ENCODE results near the gene HADHA. TPM values are rescaled to one million over a fixed set of nuclear protein-coding genes. Genes with fewer than 3 reads are reported as not detected.
A peak's percentile ranks its signal among the peaks of the same experiment; 100 is the strongest.

Gene HADHA
- total RNA-seq, 5 donors from 2014 or later (not counting 1 experiment from before 2014, with no cell fraction given): 76.1 to 95.8 (median 91.9) TPM

GRCh38 chr2:26185954-26186770 lies 58.3 kb downstream of the HADHA start:
- peaks cover 4 to 22% of the 10 kb centered on the region in 2 experiments for H3K4me1 ChIP-seq (ENCODE audit: control insufficient read depth in 1 of 2, extremely low read depth in 1 of 2, insufficient read depth in 2 of 2, low read length in 2 of 2)
- no peak overlapping the region for H3K4me3 ChIP-seq (ENCODE audit: control insufficient read depth in 1 of 2, extremely low read depth in 1 of 2, low read length in 1 of 2)
- H3K4me1 Mint-ChIP-seq: peaks cover 14 to 23% (median 16%) of the 10 kb centered on the region in 3 donors
- H3K27ac Mint-ChIP-seq: peak overlapping the region; percentile 25 to 72
- 94% methylated on average over 5 of the region's 16 CpGs for WGBS (ENCODE audit: insufficient coverage)
- peaks cover 2 to 3% of the 10 kb centered on the region in 2 donors for H3K27me3 Mint-ChIP-seq
- H3K9me3 Mint-ChIP-seq: no peaks in the 10 kb centered on the region
- no peaks in the 10 kb centered on the region for H3K9me3 ChIP-seq
- H3K27me3 ChIP-seq (replicated peaks in 1 of 2; ENCODE audit: control insufficient read depth in 2 of 2, extremely low read depth in 1 of 2, insufficient read depth in 2 of 2, low read length in 1 of 2): peaks cover 0 to 13% of the 10 kb centered on the region in 2 experiments
- ATAC-seq (replicated peaks in 1 of 4): no peak
- CTCF ChIA-PET: interaction anchor here (0.5 to 2.4 kb wide), 2 partner anchors 62 to 194 kb away, joined by 5 to 13 read pairs; no protein-coding TSS in a partner anchor
- peaks cover 4% of the 10 kb centered on the region for H3K36me3 Mint-ChIP-seq
- POLR2A ChIA-PET: no interaction called here
- DNase-seq: no peak
- H3K4me3 Mint-ChIP-seq: peak overlapping the region; percentile 75 to 80 (median 79)
- peaks cover 0 to 11% of the 10 kb centered on the region in 2 donors for H3K36me3 ChIP-seq (ENCODE audit: control insufficient read depth in 2 of 2, extremely low read depth in 1 of 2, insufficient read depth in 1 of 2, low read length in 1 of 2)
- no peak overlapping the region for H3K27ac ChIP-seq (ENCODE audit: low read length)

DNA sequence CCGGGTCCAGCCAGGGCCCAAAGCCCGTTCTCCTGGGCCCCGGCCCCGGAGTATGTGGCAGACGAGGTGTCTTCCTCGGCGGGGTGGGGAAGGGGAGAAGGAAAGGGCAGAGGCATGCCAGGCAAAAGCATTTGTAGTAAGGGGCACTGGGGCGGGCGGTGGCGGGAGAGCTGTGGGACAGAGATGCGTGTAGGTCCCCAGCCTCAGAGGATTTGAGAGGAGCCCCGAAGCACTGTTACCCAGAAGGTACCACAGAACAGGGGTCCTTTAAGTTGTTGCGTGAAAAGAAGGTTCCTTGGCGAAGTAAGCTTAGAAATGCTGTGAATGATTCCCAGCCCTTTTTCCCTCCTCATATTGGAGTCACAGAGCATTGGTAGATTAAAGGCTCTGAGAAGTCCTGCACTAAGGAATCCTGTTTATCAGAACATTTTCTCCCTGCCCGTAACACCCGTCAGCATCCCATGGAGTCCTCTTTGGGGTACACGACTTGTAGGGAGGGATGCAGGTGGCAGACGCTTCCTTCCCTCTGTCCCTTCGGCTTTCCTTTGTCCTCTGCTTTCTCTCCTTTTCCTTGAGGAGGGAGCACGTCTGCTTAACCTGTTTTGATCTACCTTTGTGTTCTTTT lies 59.0 kb downstream of the HADHA start:
- Histone ChIP-seq H3K4me1 (ENCODE audit: control insufficient read depth in 1 of 2, extremely low read depth in 1 of 2, insufficient read depth in 2 of 2, low read length in 2 of 2) (peaks cover 4 to 22% of the 10 kb centered on the region in 2 experiments), H3K27ac (ENCODE audit: low read length) (no peak overlapping the region), H3K36me3 (ENCODE audit: control insufficient read depth in 2 of 2, extremely low read depth in 1 of 2, insufficient read depth in 1 of 2, low read length in 1 of 2) (peaks cover 0 to 5% of the 10 kb centered on the region in 2 donors), H3K9me3 (no peaks in the 10 kb centered on the region), H3K27me3 (replicated peaks in 1 of 2; ENCODE audit: control insufficient read depth in 2 of 2, extremely low read depth in 1 of 2, insufficient read depth in 2 of 2, low read length in 1 of 2) (peaks cover 0 to 19% of the 10 kb centered on the region in 2 experiments), H3K4me3 (ENCODE audit: control insufficient read depth in 1 of 2, extremely low read depth in 1 of 2, low read length in 1 of 2) (peak overlapping the region; percentile 53 to 62)
- Mint-ChIP-seq H3K4me3 (peak overlapping the region; percentile 75 to 80 (median 79)), H3K27ac (peak overlapping the region; percentile 61 to 72), H3K36me3 (no peaks in the 10 kb centered on the region), H3K27me3 (peaks cover 5 to 9% of the 10 kb centered on the region in 2 donors), H3K9me3 (no peaks in the 10 kb centered on the region), H3K4me1 (peaks cover 14 to 23% (median 16%) of the 10 kb centered on the region in 3 donors)
- DNase-seq (no peak), ATAC-seq (replicated peaks in 1 of 4) (no peak)
- WGBS (ENCODE audit: insufficient coverage): 39% methylated on average over 12 of the region's 20 CpGs
- ChIA-PET CTCF (interaction anchor here (0.5 to 2.4 kb wide), 6 partner anchors 61 to 307 kb away, joined by 4 to 13 read pairs (median 6); partner anchors contain the start of genes ASXL2 (in 1 of the 2) and RAB10 (in 1 of the 2)), POLR2A (interaction anchor here (0.5 kb wide), 2 partner anchors 66 to 355 kb away, joined by 4 to 13 read pairs; no protein-coding TSS in a partner anchor)

DNA sequence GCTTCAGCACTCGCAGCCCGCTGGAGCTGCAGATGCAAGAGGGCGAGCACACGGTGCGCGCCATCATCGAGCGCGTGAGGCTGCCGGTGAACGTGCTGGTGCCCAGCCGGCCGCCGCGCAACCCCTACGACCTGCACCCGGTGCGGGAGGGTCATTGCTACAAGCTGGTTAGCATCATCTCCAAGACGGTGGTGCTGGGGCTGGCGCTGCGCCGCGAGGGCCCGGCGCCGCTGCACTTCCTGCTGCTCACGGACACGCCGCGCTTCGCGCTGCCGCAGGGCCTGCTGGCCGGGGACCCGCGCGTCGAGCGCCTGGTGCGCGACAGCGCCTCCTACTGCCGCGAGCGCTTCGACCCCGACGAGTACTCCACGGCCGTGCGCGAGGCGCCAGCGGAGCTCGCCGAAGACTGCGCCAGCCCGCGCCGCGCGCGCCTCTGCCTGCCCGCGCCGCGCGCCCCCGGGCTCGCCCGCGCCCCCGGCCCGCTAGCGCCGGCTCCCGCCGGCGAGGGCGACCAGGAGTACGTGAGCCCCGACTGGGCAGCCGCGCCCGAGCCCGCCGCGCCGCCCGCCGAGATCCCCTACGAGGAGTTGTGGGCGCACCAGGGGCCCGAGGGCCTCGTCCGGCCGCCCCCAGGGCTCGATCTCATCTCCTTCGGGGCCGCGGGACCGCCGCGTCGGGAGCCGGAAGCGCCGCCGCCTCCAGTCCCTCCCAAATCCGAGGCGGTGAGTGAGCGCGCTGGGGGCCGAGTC lies 59.7 kb downstream of the HADHA start:
- H3K4me1 ChIP-seq (ENCODE audit: control insufficient read depth in 1 of 2, extremely low read depth in 1 of 2, insufficient read depth in 2 of 2, low read length in 2 of 2): peaks cover 4 to 22% of the 10 kb centered on the region in 2 experiments
- ATAC-seq (replicated peaks in 1 of 4) (peak; percentile 96 to 99 (median 98)), DNase-seq (peak; percentile 73 to 95 (median 85))
- peaks cover 10 to 14% of the 10 kb centered on the region in 2 donors for H3K27me3 Mint-ChIP-seq
- H3K27ac Mint-ChIP-seq: no peak overlapping the region
- POLR2A ChIA-PET: interaction anchor here (0.5 kb wide), 2 partner anchors 66 to 354 kb away, joined by 4 to 13 read pairs; no protein-coding TSS in a partner anchor
- H3K9me3 Mint-ChIP-seq: no peaks in the 10 kb centered on the region
- H3K27ac ChIP-seq (ENCODE audit: low read length): no peak overlapping the region
- WGBS (ENCODE audit: insufficient coverage): 3% methylated on average over 114 of the region's 114 CpGs
- H3K4me1 Mint-ChIP-seq: peaks cover 19 to 28% (median 19%) of the 10 kb centered on the region in 3 donors
- CTCF ChIA-PET: interaction anchor here (0.5 to 2.4 kb wide), 6 partner anchors 18 to 306 kb away, joined by 4 to 13 read pairs (median 6); partner anchors contain the start of genes ASXL2 (in 1 of the 2) and RAB10 (in 1 of the 2)
- peaks cover 0 to 5% of the 10 kb centered on the region in 2 donors for H3K36me3 ChIP-seq (ENCODE audit: control insufficient read depth in 2 of 2, extremely low read depth in 1 of 2, insufficient read depth in 1 of 2, low read length in 1 of 2)
- H3K27me3 ChIP-seq (replicated peaks in 1 of 2; ENCODE audit: control insufficient read depth in 2 of 2, extremely low read depth in 1 of 2, insufficient read depth in 2 of 2, low read length in 1 of 2): peaks cover 0 to 26% of the 10 kb centered on the region in 2 experiments
- H3K9me3 ChIP-seq: no peaks in the 10 kb centered on the region
- peak overlapping the region; percentile 75 to 80 (median 79) for H3K4me3 Mint-ChIP-seq
- peak overlapping the region; percentile 62 to 66 for H3K4me3 ChIP-seq (ENCODE audit: control insufficient read depth in 1 of 2, extremely low read depth in 1 of 2, low read length in 1 of 2)
- H3K36me3 Mint-ChIP-seq: no peaks in the 10 kb centered on the region

- Histone ChIP-seq H3K9me3 (no peaks in the 10 kb centered on the region), H3K4me1 (ENCODE audit: control insufficient read depth in 1 of 2, extremely low read depth in 1 of 2, insufficient read depth in 2 of 2, low read length in 2 of 2) (peaks cover 4 to 28% of the 10 kb centered on the region in 2 experiments), H3K4me3 (ENCODE audit: control insufficient read depth in 1 of 2, extremely low read depth in 1 of 2, low read length in 1 of 2) (peak overlapping the region; percentile 61 to 66), H3K27ac (ENCODE audit: low read length) (no peak overlapping the region), H3K36me3 (ENCODE audit: control insufficient read depth in 2 of 2, extremely low read depth in 1 of 2, insufficient read depth in 1 of 2, low read length in 1 of 2) (peaks cover 0 to 5% of the 10 kb centered on the region in 2 donors), H3K27me3 (replicated peaks in 1 of 2; ENCODE audit: control insufficient read depth in 2 of 2, extremely low read depth in 1 of 2, insufficient read depth in 2 of 2, low read length in 1 of 2) (peaks cover 0 to 32% of the 10 kb centered on the region in 2 experiments)
- Mint-ChIP-seq H3K4me3 (peak overlapping the region; percentile 72 to 75 (median 75)), H3K27me3 (peaks cover 14 to 18% of the 10 kb centered on the region in 2 donors), H3K36me3 (no peaks in the 10 kb centered on the region), H3K27ac (peak overlapping the region; percentile 54 to 79), H3K9me3 (no peaks in the 10 kb centered on the region), H3K4me1 (peaks cover 21 to 33% (median 22%) of the 10 kb centered on the region in 3 donors)
- POLR2A ChIA-PET: no interaction called here
- ATAC-seq (replicated peaks in 1 of 4): no peak
- DNase-seq: no peak
- CTCF ChIA-PET: interaction anchor here (0.5 to 2.4 kb wide), 7 partner anchors 18 to 306 kb away, joined by 3 to 13 read pairs (median 6); partner anchors contain the start of genes ASXL2 (in 1 of the 2) and RAB10 (in 1 of the 2)
- 71% methylated on average over 34 of the region's 34 CpGs for WGBS (ENCODE audit: insufficient coverage)
Observed at GRCh38 chr2:26184121-26184520, 60.3 kb downstream of the HADHA start.

DNA sequence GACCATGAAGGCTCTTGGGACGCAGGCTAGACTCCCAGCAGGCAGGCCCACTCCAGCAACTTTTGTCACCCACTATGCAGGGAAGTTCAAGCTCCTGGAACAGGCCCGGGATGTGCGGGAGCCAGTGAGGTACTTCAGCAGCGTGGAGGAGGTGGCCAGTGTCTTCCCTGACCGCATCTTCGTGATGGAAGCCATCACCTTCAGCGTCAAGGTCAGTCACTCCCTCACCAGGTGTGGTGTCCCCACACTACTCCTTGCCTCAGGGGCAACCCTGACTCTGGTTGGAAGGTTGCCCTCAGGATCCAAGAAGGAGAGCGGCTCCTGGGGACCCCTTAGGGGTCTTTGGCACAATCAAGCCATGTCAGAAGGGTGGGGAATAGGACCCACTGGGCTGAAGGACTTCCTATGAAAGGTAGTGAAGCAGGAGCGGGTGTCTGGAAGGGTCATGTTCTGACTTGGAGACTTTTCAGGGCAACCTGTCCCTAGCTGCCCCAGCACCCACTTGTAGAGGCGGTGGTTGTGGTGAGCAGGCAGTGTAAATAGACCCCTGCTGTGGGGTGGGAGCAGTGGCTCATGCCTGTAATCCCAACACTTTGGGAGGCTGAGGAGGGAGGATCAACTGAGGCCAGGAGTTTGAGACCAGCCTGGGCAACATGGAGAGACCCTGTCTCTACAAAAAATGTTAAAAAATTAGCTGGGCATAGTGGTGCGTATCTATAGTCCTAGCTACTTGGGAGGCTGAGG lies 61.4 kb downstream of the HADHA start:
- ATAC-seq (replicated peaks in 1 of 4) (no peak), DNase-seq (no peak)
- Histone ChIP-seq H3K4me1 (ENCODE audit: control insufficient read depth in 1 of 2, extremely low read depth in 1 of 2, insufficient read depth in 2 of 2, low read length in 2 of 2) (peaks cover 4 to 35% of the 10 kb centered on the region in 2 experiments), H3K36me3 (ENCODE audit: control insufficient read depth in 2 of 2, extremely low read depth in 1 of 2, insufficient read depth in 1 of 2, low read length in 1 of 2) (no peaks in the 10 kb centered on the region), H3K9me3 (no peaks in the 10 kb centered on the region), H3K27ac (ENCODE audit: low read length) (no peak overlapping the region), H3K4me3 (ENCODE audit: control insufficient read depth in 1 of 2, extremely low read depth in 1 of 2, low read length in 1 of 2) (no peak overlapping the region), H3K27me3 (replicated peaks in 1 of 2; ENCODE audit: control insufficient read depth in 2 of 2, extremely low read depth in 1 of 2, insufficient read depth in 2 of 2, low read length in 1 of 2) (peaks cover 0 to 42% of the 10 kb centered on the region in 2 experiments)
- no peaks in the 10 kb centered on the region for H3K36me3 Mint-ChIP-seq
- H3K4me3 Mint-ChIP-seq: peak overlapping the region; percentile 43 to 75 (median 72)
- H3K9me3 Mint-ChIP-seq: no peaks in the 10 kb centered on the region
- peaks cover 14 to 19% of the 10 kb centered on the region in 2 donors for H3K27me3 Mint-ChIP-seq
- peaks cover 21 to 36% (median 24%) of the 10 kb centered on the region in 3 donors for H3K4me1 Mint-ChIP-seq
- ChIA-PET POLR2A (no interaction called here), CTCF (interaction anchor here (1.2 to 2.4 kb wide), 2 partner anchors 191 to 226 kb away, joined by 3 to 13 read pairs; no protein-coding TSS in a partner anchor)
- H3K27ac Mint-ChIP-seq: no peak overlapping the region
- 96% methylated on average over 8 of the region's 11 CpGs for WGBS (ENCODE audit: insufficient coverage)

All from T-cell (primary cell).